Keratinocyte (primary cell): ENCODE measurements around the gene PRKN. TPM values are rescaled to one million over a fixed set of nuclear protein-coding genes. Genes with fewer than 3 reads are reported as not detected.

Experiments used
- DNase-seq: peaks from one replicate; pipeline ENCODE4 v3.0.0-alpha.2; 2011; ENCODE audit warnings: low read depth, missing footprints, low spot score
- FAIRE-seq: peaks from 2 replicates; lab custom pipeline; 2011; peaks lifted over from hg19 to GRCh38; lab: Jason Lieb, UNC
- H2AFZ ChIP-seq: 2 replicates; pipeline ENCODE4 v1.6.0; 2012; ENCODE audit warnings: low read length, control low read depth, inconsistent platforms; ENCODE audit not compliant: control insufficient read depth
- H3K27ac ChIP-seq: 2 replicates; pipeline ENCODE4 v1.5.1; 2011; ENCODE audit warnings: low read length; ENCODE audit not compliant: control insufficient read depth, insufficient read depth
- H3K27me3 ChIP-seq: 3 replicates; pipeline ENCODE4 v1.6.0; 2011; ENCODE audit warnings: low read length; ENCODE audit not compliant: control insufficient read depth, insufficient read depth; ENCODE audit errors: extremely low read depth
- H3K36me3 ChIP-seq, 2 experiments: 2 replicates in 1 of 2; 3 replicates in 1 of 2; pipeline ENCODE4 v1.5.1; 2011; ENCODE audit warnings: low read length in 2 of 2, mild to moderate bottlenecking in 1 of 2; ENCODE audit not compliant: control insufficient read depth in 2 of 2, insufficient read depth in 2 of 2; ENCODE audit errors: extremely low read depth in 1 of 2
- H3K4me1 ChIP-seq: 3 replicates; pipeline ENCODE4 v1.5.1; 2011; ENCODE audit warnings: low read length; ENCODE audit not compliant: control insufficient read depth, insufficient read depth; ENCODE audit errors: extremely low read depth
- H3K4me2 ChIP-seq: 3 replicates; pipeline ENCODE4 v1.6.0; 2011; ENCODE audit warnings: low read depth, low read length; ENCODE audit not compliant: control insufficient read depth, insufficient read depth; ENCODE audit errors: extremely low read depth
- H3K4me3 ChIP-seq, 3 experiments: fragments of 200-600 bp in 1 of 3; sonication (generic) in 1 of 3; 2 replicates in 2 of 3; 3 replicates in 1 of 3; pipeline ENCODE4 v1.5.1; 2011 to 2016; ENCODE audit warnings: low read length in 3 of 3, mild to moderate bottlenecking in 3 of 3, control low read depth in 2 of 3, inconsistent platforms in 1 of 3, low read depth in 1 of 3, mixed read lengths in 1 of 3, mixed run types in 1 of 3, moderate library complexity in 1 of 3; ENCODE audit not compliant: control insufficient read depth in 2 of 3, insufficient read depth in 2 of 3; ENCODE audit errors: extremely low read depth in 1 of 3
- H3K79me2 ChIP-seq: 2 replicates; pipeline ENCODE4 v1.6.0; 2012; ENCODE audit warnings: low read length; ENCODE audit not compliant: control insufficient read depth, insufficient read depth
- H3K9ac ChIP-seq: 3 replicates; pipeline ENCODE4 v1.6.0; 2011; ENCODE audit warnings: low read length; ENCODE audit not compliant: control insufficient read depth, insufficient read depth; ENCODE audit errors: extremely low read depth
- H3K9me1 ChIP-seq: 3 replicates; pipeline ENCODE4 v1.6.0; 2011; ENCODE audit warnings: low read length; ENCODE audit not compliant: control insufficient read depth, insufficient read depth; ENCODE audit errors: extremely low read depth
- H3K9me3 ChIP-seq: 2 replicates; pipeline ENCODE4 v1.5.1; 2012; ENCODE audit warnings: low read depth, low read length; ENCODE audit not compliant: control insufficient read depth
- H4K20me1 ChIP-seq: 3 replicates; pipeline ENCODE4 v1.6.0; 2011; ENCODE audit warnings: low read length; ENCODE audit not compliant: control insufficient read depth, insufficient read depth; ENCODE audit errors: extremely low read depth
- CTCF ChIP-seq, 3 experiments: IDR thresholded peaks in 1 of 3; conservative IDR thresholded peaks in 1 of 3; optimal IDR thresholded peaks in 1 of 3; 2 replicates in 2 of 3; 3 replicates in 1 of 3; pipeline versions ENCODE3 to v1.5.1; 2011; ENCODE audit warnings: low read length in 3 of 3, mild to moderate bottlenecking in 3 of 3, moderate library complexity in 2 of 3, control low read depth in 1 of 3, inconsistent platforms in 1 of 3; ENCODE audit not compliant: insufficient read depth in 2 of 3; ENCODE audit errors: extremely low read depth in 1 of 3
- EZH2 ChIP-seq: IDR thresholded peaks from one replicate; pipeline ENCODE4 v1.6.1; 2012; ENCODE audit warnings: inconsistent platforms, mild to moderate bottlenecking, low read length, moderate library complexity
- dilution Hi-C: fragments of 300-500 bp; cut with MboI; formaldehyde crosslinking; loops from one replicate; pipeline ENCODE4 v1.7.0; 2020; ENCODE audit warnings: low sequenced_read_pairs; ENCODE audit not compliant: extremely low pct_ligation_motif_present
- polyA plus RNA-seq, 5 experiments: library from polyadenylated mRNA; depleted of rRNA in 3 of 5; stranded (reverse) in 3 of 5; stranded (forward) in 1 of 5; unstranded in 1 of 5; fragments of >200 nt; gene quantifications; 1 replicate in 1 of 5; 2 replicates in 3 of 5; 3 replicates in 1 of 5; pipeline versions ENCODE4 v1.2.1 to v1.2.3, GENCODE V29; 2011 to 2012; ENCODE audit warnings: missing spikeins in 2 of 5, low read depth in 1 of 5, low replicate concordance in 1 of 5

PRKN gene
- polyA plus RNA-seq, 1 donor (not counting 4 experiments of a cell fraction or from before 2014, with no cell fraction given), result 0.67 TPM

- no peak for FAIRE-seq
- H3K36me3 ChIP-seq, result no peaks in the 10 kb centered on the region
- dilution Hi-C loops, result no loop called here
Measured at GRCh38 chr6:162238675-162239074, 488.9 kb downstream of the PRKN start.

GRCh38 chr6:162237331-162237730 is 490.2 kb downstream of the PRKN start:
- FAIRE-seq (no peak), DNase-seq (no peak)
- Histone ChIP-seq H3K27me3 (no peaks in the 10 kb centered on the region), H3K4me2 (no peak overlapping the region), H3K9me3 (no peaks in the 10 kb centered on the region), H3K9me1 (no peaks in the 10 kb centered on the region), H3K27ac (no peak overlapping the region), H3K9ac (no peak overlapping the region), H3K4me1 (no peaks in the 10 kb centered on the region), H2AFZ (no peak overlapping the region), H4K20me1 (no peaks in the 10 kb centered on the region), H3K36me3 (no peaks in the 10 kb centered on the region), H3K79me2 (no peaks in the 10 kb centered on the region), H3K4me3 (no peak overlapping the region)
- TF ChIP-seq CTCF (optimal IDR thresholded peaks at IDR 0.05 in 1 of 3, IDR thresholded peaks at IDR 0.05 in 1 of 3, conservative IDR thresholded peaks at IDR 0.05 in 1 of 3; ENCODE audit: extremely low read depth in 1 of 3, insufficient read depth in 2 of 3, low read length in 3 of 3) (no peak), EZH2 (no peak)
- dilution Hi-C loops, result no loop called here

More at GRCh38 chr6:162238675-162239074, 488.9 kb downstream of the PRKN start:
- Histone ChIP-seq H4K20me1 (no peaks in the 10 kb centered on the region), H3K4me1 (no peaks in the 10 kb centered on the region), H3K9me1 (no peaks in the 10 kb centered on the region), H3K4me3 (no peak overlapping the region), H3K79me2 (no peaks in the 10 kb centered on the region), H2AFZ (no peak overlapping the region), H3K4me2 (no peak overlapping the region), H3K9ac (no peak overlapping the region), H3K9me3 (no peaks in the 10 kb centered on the region), H3K27me3 (no peaks in the 10 kb centered on the region), H3K27ac (no peak overlapping the region)
- DNase-seq, result no peak
- no peak for TF ChIP-seq EZH2
- no peak for TF ChIP-seq CTCF (optimal IDR thresholded peaks at IDR 0.05 in 1 of 3, IDR thresholded peaks at IDR 0.05 in 1 of 3, conservative IDR thresholded peaks at IDR 0.05 in 1 of 3; ENCODE audit: extremely low read depth in 1 of 3, insufficient read depth in 2 of 3, low read length in 3 of 3)
